A549 (cell line): ENCODE results near the gene BPIFB4. TPM values are rescaled to one million over a fixed set of nuclear protein-coding genes. Genes with fewer than 3 reads are reported as not detected.
"Not testable (repeated sequence)": the region's sequence is repeated elsewhere in the genome, so short reads cannot be mapped to it uniquely, and the experiment has no call there.

Experiments
- ATAC-seq, 2 experiments: fragments of 200-7000 bp in 1 of 2; fragments of >200 bp in 1 of 2; cut with Nextera tagmentation in 1 of 2; cut with Tn5 transposase in 1 of 2; 3 replicates each; pipeline versions ENCODE4 v1.8.0 to v1.9.1; 2018 to 2020; ENCODE audit warnings: mild to moderate bottlenecking in 1 of 2, moderate library complexity in 1 of 2
- CTCF ChIA-PET: fragments of 300-600 bp; sonication (Branson Sonifier 250); formaldehyde crosslinking; extraction: SDS; loops from one replicate; lab custom pipeline; 2021; ENCODE audit warnings: antibody characterized with exemption, inconsistent platforms; lab: Yijun Ruan, JAX
- POLR2A ChIA-PET: fragments of 350-600 bp; formaldehyde crosslinking; extraction: SDS; loops from one replicate; lab custom pipeline; 2021; ENCODE audit warnings: antibody characterized with exemption, inconsistent platforms; lab: Yijun Ruan, JAX
- DNase-seq, 2 experiments: peaks; one replicate each; pipeline versions ENCODE4 v3.0.0 to v3.0.0-alpha.2; 2011 to 2016; ENCODE audit warnings: low read depth in 1 of 2, low spot score in 1 of 2
- FAIRE-seq: peaks from 2 replicates; lab custom pipeline; 2011; peaks lifted over from hg19 to GRCh38; lab: Jason Lieb, UNC
- H3K27ac ChIP-seq, 2 experiments: fragments of >200 bp; sonication (Bioruptor Twin); formaldehyde crosslinking; 3 replicates each; pipeline ENCODE4 v1.5.1; 2016 to 2017
- H3K4me1 ChIP-seq: fragments of >200 bp; sonication (Bioruptor Twin); formaldehyde crosslinking; 3 replicates; pipeline ENCODE4 v1.6.1; 2016
- H3K4me2 ChIP-seq: fragments of >200 bp; sonication (Bioruptor Twin); formaldehyde crosslinking; 3 replicates; pipeline ENCODE4 v1.6.1; 2016
- H3K4me3 ChIP-seq: fragments of >200 bp; sonication (Bioruptor Twin); formaldehyde crosslinking; 3 replicates; pipeline ENCODE4 v1.5.1; 2016
- H3K9me3 ChIP-seq: fragments of >200 bp; sonication (Bioruptor Twin); formaldehyde crosslinking; 3 replicates; pipeline ENCODE4 v1.6.1; 2016
- BHLHE40 ChIP-seq: IDR thresholded peaks from 2 replicates; pipeline ENCODE4 v1.6.1; 2012; ENCODE audit warnings: low read depth, low read length, inconsistent platforms
- CBX8 ChIP-seq: fragments of 200-600 bp; sonication (generic); IDR thresholded peaks from 2 replicates; pipeline ENCODE4 v1.6.1; 2016
- FOSB ChIP-seq: fragments of 250-450 bp; sonication (Bioruptor Pico); IDR thresholded peaks from 2 replicates; pipeline ENCODE4 v1.5.0; 2020; ENCODE audit warnings: mild to moderate bottlenecking, moderate library complexity
- FOSL2 ChIP-seq, 2 experiments: fragments of 450-650 bp in 1 of 2; fragments of >200 bp in 1 of 2; sonication (Bioruptor Twin) in 1 of 2; formaldehyde crosslinking; IDR thresholded peaks; 2 replicates each; pipeline versions ENCODE4 v1.5.0 to v1.6.1; 2016 to 2020; ENCODE audit warnings: mild to moderate bottlenecking in 1 of 2, moderate library complexity in 1 of 2
- GATA3 ChIP-seq: IDR thresholded peaks from 2 replicates; pipeline ENCODE4 v1.6.1; 2012; ENCODE audit warnings: borderline replicate concordance
- HDAC2 ChIP-seq: fragments of 200-600 bp; sonication (generic); IDR thresholded peaks from 2 replicates; pipeline ENCODE4 v1.6.1; 2016
- HEYL ChIP-seq: fragments of 250-450 bp; sonication (Bioruptor Pico); IDR thresholded peaks from 2 replicates; pipeline ENCODE4 v1.8.0; 2021; ENCODE audit warnings: mild to moderate bottlenecking, moderate library complexity
- HOXA7 ChIP-seq: fragments of 250-450 bp; sonication (Bioruptor Pico); IDR thresholded peaks from 2 replicates; pipeline ENCODE4 v1.5.0; 2020; ENCODE audit warnings: mild to moderate bottlenecking, moderate library complexity
- HOXB13 ChIP-seq: fragments of 250-450 bp; sonication (Bioruptor Pico); IDR thresholded peaks from 2 replicates; pipeline ENCODE4 v1.5.0; 2020; ENCODE audit warnings: low read depth, mild to moderate bottlenecking, moderate library complexity
- HOXB5 ChIP-seq: fragments of 250-450 bp; sonication (Bioruptor Pico); IDR thresholded peaks from 2 replicates; pipeline ENCODE4 v1.5.0; 2020; ENCODE audit warnings: mild to moderate bottlenecking, moderate library complexity
- JUN ChIP-seq, 2 experiments: fragments of >200 bp; sonication (Bioruptor Twin); formaldehyde crosslinking; IDR thresholded peaks; 2 replicates in 1 of 2; 3 replicates in 1 of 2; pipeline ENCODE4 v1.6.1; 2016 to 2017
- JUNB ChIP-seq: fragments of >200 bp; sonication (Bioruptor Twin); formaldehyde crosslinking; IDR thresholded peaks from 2 replicates; pipeline ENCODE4 v1.6.1; 2016
- KDM5A ChIP-seq: fragments of 200-600 bp; sonication (generic); IDR thresholded peaks from 2 replicates; pipeline ENCODE4 v1.6.1; 2016; ENCODE audit warnings: antibody characterized with exemption, mild to moderate bottlenecking
- MYC ChIP-seq: IDR thresholded peaks from 2 replicates; pipeline ENCODE4 v1.6.1; 2012; ENCODE audit warnings: mild to moderate bottlenecking, inconsistent platforms, low read length, improper control_type of control experiment, borderline replicate concordance
- RNF2 ChIP-seq: fragments of 200-600 bp; sonication (generic); IDR thresholded peaks from 2 replicates; pipeline ENCODE4 v1.6.1; 2016; ENCODE audit warnings: low read depth, mild to moderate bottlenecking, antibody characterized with exemption, moderate library complexity, borderline replicate concordance
- ZC3H11A ChIP-seq: fragments of 450-650 bp; IDR thresholded peaks from 2 replicates; pipeline ENCODE4 v1.6.1; 2014; ENCODE audit warnings: antibody characterized with exemption, mild to moderate bottlenecking
- ZNF302 ChIP-seq: fragments of 250-450 bp; sonication (Bioruptor Pico); IDR thresholded peaks from 2 replicates; pipeline ENCODE4 v1.9.0; 2021; ENCODE audit warnings: inconsistent platforms, mild to moderate bottlenecking, moderate library complexity
- ZSCAN20 ChIP-seq: fragments of 250-450 bp; sonication (Bioruptor Pico); IDR thresholded peaks from 2 replicates; pipeline ENCODE4 v1.8.0; 2022; ENCODE audit warnings: mild to moderate bottlenecking, moderate library complexity
- WGBS: methylation state at CpG from one replicate; pipeline ENCODE4 v1.1.6; 2017; ENCODE audit errors: missing lambda C conversion rate; 5-methylcytosine and 5-hydroxymethylcytosine counted together
- polyA plus RNA-seq, 4 experiments: library from polyadenylated mRNA; depleted of rRNA in 3 of 4; stranded (reverse); fragments of >200 nt; fragmentation: RNase III in 1 of 4; extraction: RNeasy Plus Mini Kit Qiagen cat#74134 plus additional on column Dnase treatment in 1 of 4; gene quantifications; 2 replicates in 3 of 4; 3 replicates in 1 of 4; pipeline ENCODE4 v1.2.3, GENCODE V29; 2011 to 2017
- TF ChIP-seq, protein P1 (sequence below): fragments of 250-450 bp; sonication (Bioruptor Pico); IDR thresholded peaks from 2 replicates; pipeline ENCODE4 v1.5.0; 2021; ENCODE audit warnings: mild to moderate bottlenecking, moderate library complexity, borderline replicate concordance
- TF ChIP-seq, protein P2 (sequence below): IDR thresholded peaks from 2 replicates; pipeline ENCODE4 v1.6.1; 2012
- TF ChIP-seq, protein P3 (sequence below): fragments of 150-350 bp; IDR thresholded peaks from 2 replicates; pipeline ENCODE4 v1.6.1; 2014; ENCODE audit warnings: low read depth, mild to moderate bottlenecking, low read length

BPIFB4 gene
- polyA plus RNA-seq, 2 of the 4 experiments (the other 2 are of a cell fraction), result not detected

DNA sequence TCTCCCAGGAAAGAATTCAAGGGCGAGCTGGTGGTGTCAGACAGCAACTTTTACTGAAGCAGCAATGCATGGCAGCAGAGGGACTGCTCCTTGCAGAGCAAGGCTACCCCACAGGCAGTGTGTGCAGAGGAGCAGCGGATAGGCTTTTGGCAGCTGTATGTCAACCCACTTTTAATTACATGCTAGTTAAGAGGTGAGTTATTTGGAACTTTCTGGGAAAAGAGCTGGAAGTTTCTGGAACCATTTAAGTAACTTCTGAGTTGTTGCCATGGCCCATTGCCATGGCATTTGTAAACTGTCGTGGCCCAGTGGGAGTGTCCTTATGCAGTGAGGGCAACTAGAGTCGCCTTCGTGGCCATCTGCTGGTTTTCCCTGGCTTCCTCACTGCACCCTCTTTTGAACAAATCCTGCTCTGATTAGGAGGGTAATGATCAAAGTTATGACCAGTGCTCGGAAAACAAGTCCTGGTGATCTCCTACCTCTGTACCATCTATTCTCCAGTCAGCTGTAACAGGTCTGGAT, 34.0 kb downstream of the BPIFB4 start:
- ATAC-seq (peak in 1 of 2 experiments; percentile 39; a peak in 1 of 6 replicates), DNase-seq (no peak), FAIRE-seq (no peak)
- Histone ChIP-seq H3K9me3 (no peaks in the 10 kb centered on the region), H3K27ac (no peak overlapping the region), H3K4me2 (no peak overlapping the region), H3K4me3 (no peak overlapping the region), H3K4me1 (no peaks in the 10 kb centered on the region)
- ChIA-PET CTCF (interaction anchor here (2.3 kb wide), 1 partner anchor 18 kb away, joined by 11 read pairs; no protein-coding TSS in a partner anchor), POLR2A (no interaction called here)
- 45% methylated on average over 6 of the region's 6 CpGs for WGBS
- TF ChIP-seq FOSB (CRISPR knock-in tag) (no peak), KDM5A (no peak), JUN (IDR thresholded peaks at IDR 0.05) (no peak), ZC3H11A (no peak), RNF2 (no peak), HOXA7 (CRISPR knock-in tag) (no peak), CBX8 (no peak)
- TF ChIP-seq, protein P1, sequence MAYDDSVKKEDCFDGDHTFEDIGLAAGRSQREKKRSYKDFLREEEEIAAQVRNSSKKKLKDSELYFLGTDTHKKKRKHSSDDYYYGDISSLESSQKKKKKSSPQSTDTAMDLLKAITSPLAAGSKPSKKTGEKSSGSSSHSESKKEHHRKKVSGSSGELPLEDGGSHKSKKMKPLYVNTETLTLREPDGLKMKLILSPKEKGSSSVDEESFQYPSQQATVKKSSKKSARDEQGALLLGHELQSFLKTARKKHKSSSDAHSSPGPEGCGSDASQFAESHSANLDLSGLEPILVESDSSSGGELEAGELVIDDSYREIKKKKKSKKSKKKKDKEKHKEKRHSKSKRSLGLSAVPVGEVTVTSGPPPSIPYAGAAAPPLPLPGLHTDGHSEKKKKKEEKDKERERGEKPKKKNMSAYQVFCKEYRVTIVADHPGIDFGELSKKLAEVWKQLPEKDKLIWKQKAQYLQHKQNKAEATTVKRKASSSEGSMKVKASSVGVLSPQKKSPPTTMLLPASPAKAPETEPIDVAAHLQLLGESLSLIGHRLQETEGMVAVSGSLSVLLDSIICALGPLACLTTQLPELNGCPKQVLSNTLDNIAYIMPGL (CRISPR knock-in tag), result no peak
- TF ChIP-seq, all 56 proteins: peak for 0

DNA sequence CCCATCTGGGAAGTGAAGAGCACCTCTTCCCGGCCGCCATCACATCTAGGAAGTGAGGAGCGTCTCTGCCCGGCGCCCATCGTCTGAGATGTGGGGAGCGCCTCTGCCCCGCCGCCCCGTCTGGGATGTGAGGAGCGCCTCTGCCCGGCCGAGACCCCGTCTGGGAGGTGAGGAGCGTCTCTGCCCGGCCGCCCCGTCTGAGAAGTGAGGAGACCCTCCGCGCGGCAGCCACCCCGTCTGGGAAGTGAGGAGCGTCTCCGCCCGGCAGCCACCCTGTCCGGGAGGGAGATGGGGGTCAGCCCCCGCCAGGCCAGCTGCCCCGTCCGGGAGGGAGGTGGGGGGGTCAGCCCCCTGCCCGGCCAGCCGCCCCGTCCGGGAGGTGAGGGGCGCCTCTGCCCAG, 36.1 kb downstream of the BPIFB4 start:
- H3K27ac ChIP-seq, H3K4me2 ChIP-seq, FAIRE-seq, ATAC-seq, DNase-seq, CTCF ChIA-PET, H3K9me3 ChIP-seq, H3K4me1 ChIP-seq, POLR2A ChIA-PET, H3K4me3 ChIP-seq: not testable (repeated sequence)
- WGBS, result 82% methylated on average over 11 of the region's 34 CpGs

DNA sequence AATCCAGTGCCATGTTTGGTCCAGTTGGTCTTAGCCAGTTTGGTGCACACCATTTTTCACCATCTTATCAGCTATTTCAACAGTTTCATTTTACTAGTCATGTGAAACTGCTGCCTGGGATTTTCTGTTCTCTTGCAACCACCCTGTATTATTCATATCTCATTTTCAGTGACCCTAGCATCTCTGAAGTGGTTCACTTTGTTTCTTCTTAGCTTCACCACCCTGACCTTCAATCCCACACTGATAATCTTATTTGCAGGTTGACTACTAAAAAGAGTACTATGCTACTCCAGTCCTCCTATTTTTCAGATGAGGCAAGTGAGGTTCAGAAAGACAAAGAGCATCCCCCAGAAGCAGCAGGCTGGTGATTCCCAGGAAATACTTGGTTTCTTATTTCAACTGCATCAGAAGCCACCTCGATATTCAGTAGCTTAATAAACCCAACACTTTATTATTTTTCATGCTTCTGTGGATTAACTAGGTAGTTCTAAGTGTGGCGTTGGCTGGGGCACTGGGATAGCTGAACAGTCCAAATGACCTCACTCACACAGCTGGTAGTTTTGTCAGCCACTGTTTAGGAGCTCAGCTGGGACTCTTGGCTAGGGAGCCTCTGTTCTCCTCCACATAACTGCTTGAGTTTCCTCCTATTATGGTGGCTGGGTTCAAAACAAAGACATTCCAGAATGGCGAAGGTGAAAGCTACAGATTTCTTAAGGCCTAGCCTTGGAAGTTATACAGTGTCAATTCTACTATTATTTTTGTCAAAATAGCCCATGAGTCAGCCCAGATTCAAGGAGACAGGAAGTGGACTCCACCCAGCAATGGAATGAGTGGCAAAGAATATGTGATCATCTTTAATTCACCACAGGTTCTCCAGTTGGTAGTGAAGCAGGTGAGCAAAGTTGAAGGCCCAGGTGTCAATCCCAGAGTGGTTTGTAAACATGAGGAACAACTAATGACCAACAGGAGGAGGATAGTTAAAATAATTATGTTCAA, 40.6 kb downstream of the BPIFB4 start:
- Histone ChIP-seq H3K4me2 (no peak overlapping the region), H3K27ac (no peak overlapping the region), H3K4me1 (no peaks in the 10 kb centered on the region), H3K4me3 (no peak overlapping the region), H3K9me3 (peaks cover 3% of the 10 kb centered on the region; the same call in 1 of the 3 replicates)
- FAIRE-seq, result no peak
- ATAC-seq, result no peak
- 29% methylated on average over 3 of the region's 3 CpGs for WGBS
- ChIA-PET POLR2A (no interaction called here), CTCF (interaction anchor here (1.2 to 2.1 kb wide), 2 partner anchors 13 to 24 kb away, joined by 4 to 5 read pairs; no protein-coding TSS in a partner anchor)
- no peak for DNase-seq
- TF ChIP-seq GATA3, result no peak
- TF ChIP-seq ZNF302 (CRISPR knock-in tag), result no peak
- TF ChIP-seq CBX8, result no peak
- no peak for TF ChIP-seq JUNB
- no peak for TF ChIP-seq HOXB13 (CRISPR knock-in tag)
- TF ChIP-seq, protein P2, sequence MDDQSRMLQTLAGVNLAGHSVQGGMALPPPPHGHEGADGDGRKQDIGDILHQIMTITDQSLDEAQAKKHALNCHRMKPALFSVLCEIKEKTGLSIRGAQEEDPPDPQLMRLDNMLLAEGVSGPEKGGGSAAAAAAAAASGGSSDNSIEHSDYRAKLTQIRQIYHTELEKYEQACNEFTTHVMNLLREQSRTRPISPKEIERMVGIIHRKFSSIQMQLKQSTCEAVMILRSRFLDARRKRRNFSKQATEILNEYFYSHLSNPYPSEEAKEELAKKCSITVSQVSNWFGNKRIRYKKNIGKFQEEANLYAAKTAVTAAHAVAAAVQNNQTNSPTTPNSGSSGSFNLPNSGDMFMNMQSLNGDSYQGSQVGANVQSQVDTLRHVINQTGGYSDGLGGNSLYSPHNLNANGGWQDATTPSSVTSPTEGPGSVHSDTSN, result no peak
- no peak for TF ChIP-seq BHLHE40
- no peak for TF ChIP-seq HEYL (CRISPR knock-in tag)
- no peak for TF ChIP-seq HDAC2
- no peak for TF ChIP-seq HOXA7 (CRISPR knock-in tag)
- no peak for TF ChIP-seq FOSL2 (IDR thresholded peaks at IDR 0.05)
- TF ChIP-seq FOSL2 (CRISPR knock-in tag; IDR thresholded peaks at IDR 0.05), result no peak
- TF ChIP-seq, protein P3, sequence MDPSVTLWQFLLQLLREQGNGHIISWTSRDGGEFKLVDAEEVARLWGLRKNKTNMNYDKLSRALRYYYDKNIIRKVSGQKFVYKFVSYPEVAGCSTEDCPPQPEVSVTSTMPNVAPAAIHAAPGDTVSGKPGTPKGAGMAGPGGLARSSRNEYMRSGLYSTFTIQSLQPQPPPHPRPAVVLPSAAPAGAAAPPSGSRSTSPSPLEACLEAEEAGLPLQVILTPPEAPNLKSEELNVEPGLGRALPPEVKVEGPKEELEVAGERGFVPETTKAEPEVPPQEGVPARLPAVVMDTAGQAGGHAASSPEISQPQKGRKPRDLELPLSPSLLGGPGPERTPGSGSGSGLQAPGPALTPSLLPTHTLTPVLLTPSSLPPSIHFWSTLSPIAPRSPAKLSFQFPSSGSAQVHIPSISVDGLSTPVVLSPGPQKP, result no peak
- TF ChIP-seq MYC, result no peak
- no peak for TF ChIP-seq ZSCAN20 (CRISPR knock-in tag)
- TF ChIP-seq HOXB5 (CRISPR knock-in tag), result no peak
- TF ChIP-seq, all 56 proteins: peak for 0
